A549 (cell line): ENCODE data around the gene RTBDN.

ENCODE experiments used
- CTCF ChIP-seq: fragments of >200 bp; sonication (Bioruptor Twin); formaldehyde crosslinking; IDR thresholded peaks from 3 replicates; pipeline ENCODE4 v1.5.1; 2016
- ELK1 ChIP-seq: fragments of 150-350 bp; IDR thresholded peaks from 2 replicates; pipeline ENCODE4 v1.6.1; 2014; ENCODE audit warnings: low read depth, mild to moderate bottlenecking, low read length
- EP300 ChIP-seq, 2 experiments: fragments of >200 bp; sonication (Bioruptor Twin); formaldehyde crosslinking; IDR thresholded peaks; 2 replicates in 1 of 2; 3 replicates in 1 of 2; pipeline ENCODE4 v1.6.1; 2016 to 2017
- FOXS1 ChIP-seq: fragments of 250-450 bp; sonication (Bioruptor Pico); IDR thresholded peaks from 2 replicates; pipeline ENCODE4 v1.5.0; 2020; ENCODE audit warnings: mild to moderate bottlenecking, moderate library complexity
- KDM1A ChIP-seq: fragments of 200-600 bp; sonication (generic); IDR thresholded peaks from 2 replicates; pipeline ENCODE4 v1.6.1; 2016; ENCODE audit warnings: low read depth, mild to moderate bottlenecking

- TF ChIP-seq CTCF (no peak), EP300 (IDR thresholded peaks at IDR 0.05) (no peak), ELK1 (no peak), KDM1A (no peak), FOXS1 (CRISPR knock-in tag) (no peak)
Measured at GRCh38 chr19:12778905-12779161, 55.5 kb downstream of the RTBDN start.
